ENCODE measurements around the gene PAX8. TPM values are rescaled to one million over a fixed set of nuclear protein-coding genes. Genes with fewer than 3 reads are reported as not detected.

PAX8 gene
- total and polyA plus RNA-seq, 2 experiments from 2014 or later, result 0.21 to 0.32 TPM

DNA sequence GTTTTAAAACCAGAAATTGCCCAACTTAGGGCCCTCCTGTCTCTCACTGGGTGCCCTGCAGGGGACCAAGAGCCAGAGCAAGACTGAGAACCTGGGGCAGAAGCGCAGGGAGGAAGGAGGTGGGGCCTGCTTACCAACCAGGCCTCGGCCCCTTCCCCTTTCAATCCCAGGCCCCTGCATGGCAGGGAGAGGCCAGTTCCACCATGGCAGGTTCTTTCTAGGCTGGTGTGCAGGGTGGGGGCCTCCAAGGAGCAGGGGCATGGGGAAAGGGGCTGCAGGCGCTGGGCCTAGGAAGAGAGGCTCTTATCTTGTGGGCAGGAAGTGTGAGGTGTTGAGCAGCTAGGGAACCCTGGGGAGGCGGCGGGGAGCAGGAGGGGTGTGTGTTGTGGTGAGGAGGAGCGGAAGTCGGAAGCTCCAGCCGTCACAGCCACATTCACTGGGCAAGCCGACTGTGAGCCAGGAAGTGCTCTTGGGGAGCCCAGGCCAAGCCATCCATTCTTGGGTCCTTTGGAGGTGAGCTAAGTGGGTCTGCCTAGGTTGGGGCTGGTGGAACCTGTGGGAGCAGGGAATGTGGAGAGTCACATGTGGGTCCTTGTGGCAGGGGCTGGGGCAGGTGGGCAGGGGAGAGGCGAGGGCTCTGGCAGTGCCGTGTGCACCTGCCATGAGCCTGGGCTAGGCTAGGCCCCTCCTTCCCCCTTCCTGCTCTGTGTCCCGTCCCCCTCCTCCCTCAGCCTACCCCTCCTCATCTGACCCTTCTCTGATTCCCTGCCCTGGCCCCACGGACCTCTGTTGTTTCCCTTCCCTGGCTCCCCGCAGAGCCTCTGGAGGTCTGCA is 105.0 kb downstream of the PAX8 start, which contains the start of gene PSD4 (continued):
- TF ChIP-seq, protein P1, sequence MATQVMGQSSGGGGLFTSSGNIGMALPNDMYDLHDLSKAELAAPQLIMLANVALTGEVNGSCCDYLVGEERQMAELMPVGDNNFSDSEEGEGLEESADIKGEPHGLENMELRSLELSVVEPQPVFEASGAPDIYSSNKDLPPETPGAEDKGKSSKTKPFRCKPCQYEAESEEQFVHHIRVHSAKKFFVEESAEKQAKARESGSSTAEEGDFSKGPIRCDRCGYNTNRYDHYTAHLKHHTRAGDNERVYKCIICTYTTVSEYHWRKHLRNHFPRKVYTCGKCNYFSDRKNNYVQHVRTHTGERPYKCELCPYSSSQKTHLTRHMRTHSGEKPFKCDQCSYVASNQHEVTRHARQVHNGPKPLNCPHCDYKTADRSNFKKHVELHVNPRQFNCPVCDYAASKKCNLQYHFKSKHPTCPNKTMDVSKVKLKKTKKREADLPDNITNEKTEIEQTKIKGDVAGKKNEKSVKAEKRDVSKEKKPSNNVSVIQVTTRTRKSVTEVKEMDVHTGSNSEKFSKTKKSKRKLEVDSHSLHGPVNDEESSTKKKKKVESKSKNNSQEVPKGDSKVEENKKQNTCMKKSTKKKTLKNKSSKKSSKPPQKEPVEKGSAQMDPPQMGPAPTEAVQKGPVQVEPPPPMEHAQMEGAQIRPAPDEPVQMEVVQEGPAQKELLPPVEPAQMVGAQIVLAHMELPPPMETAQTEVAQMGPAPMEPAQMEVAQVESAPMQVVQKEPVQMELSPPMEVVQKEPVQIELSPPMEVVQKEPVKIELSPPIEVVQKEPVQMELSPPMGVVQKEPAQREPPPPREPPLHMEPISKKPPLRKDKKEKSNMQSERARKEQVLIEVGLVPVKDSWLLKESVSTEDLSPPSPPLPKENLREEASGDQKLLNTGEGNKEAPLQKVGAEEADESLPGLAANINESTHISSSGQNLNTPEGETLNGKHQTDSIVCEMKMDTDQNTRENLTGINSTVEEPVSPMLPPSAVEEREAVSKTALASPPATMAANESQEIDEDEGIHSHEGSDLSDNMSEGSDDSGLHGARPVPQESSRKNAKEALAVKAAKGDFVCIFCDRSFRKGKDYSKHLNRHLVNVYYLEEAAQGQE (IDR thresholded peaks at IDR 0.05; ENCODE audit: unreplicated experiment), result no peak
- TF ChIP-seq STAT1 (IDR thresholded peaks at IDR 0.05; ENCODE audit: unreplicated experiment), result no peak
- no peak for TF ChIP-seq ZNF114 (CRISPR knock-in tag; IDR thresholded peaks at IDR 0.05)
- TF ChIP-seq POLR2AphosphoS5 (IDR thresholded peaks at IDR 0.05; ENCODE audit: low read depth), result no peak
- TF ChIP-seq EZH2 (IDR thresholded peaks at IDR 0.05; ENCODE audit: low read depth, unreplicated experiment), result no peak
- TF ChIP-seq, protein P2, sequence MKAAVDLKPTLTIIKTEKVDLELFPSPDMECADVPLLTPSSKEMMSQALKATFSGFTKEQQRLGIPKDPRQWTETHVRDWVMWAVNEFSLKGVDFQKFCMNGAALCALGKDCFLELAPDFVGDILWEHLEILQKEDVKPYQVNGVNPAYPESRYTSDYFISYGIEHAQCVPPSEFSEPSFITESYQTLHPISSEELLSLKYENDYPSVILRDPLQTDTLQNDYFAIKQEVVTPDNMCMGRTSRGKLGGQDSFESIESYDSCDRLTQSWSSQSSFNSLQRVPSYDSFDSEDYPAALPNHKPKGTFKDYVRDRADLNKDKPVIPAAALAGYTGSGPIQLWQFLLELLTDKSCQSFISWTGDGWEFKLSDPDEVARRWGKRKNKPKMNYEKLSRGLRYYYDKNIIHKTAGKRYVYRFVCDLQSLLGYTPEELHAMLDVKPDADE (IDR thresholded peaks at IDR 0.05), result no peak
- no peak for TF ChIP-seq CREB1 (CRISPR knock-in tag; IDR thresholded peaks at IDR 0.05; ENCODE audit: low read depth)
- no peak for TF ChIP-seq JUNB (IDR thresholded peaks at IDR 0.05; ENCODE audit: unreplicated experiment)

DNA sequence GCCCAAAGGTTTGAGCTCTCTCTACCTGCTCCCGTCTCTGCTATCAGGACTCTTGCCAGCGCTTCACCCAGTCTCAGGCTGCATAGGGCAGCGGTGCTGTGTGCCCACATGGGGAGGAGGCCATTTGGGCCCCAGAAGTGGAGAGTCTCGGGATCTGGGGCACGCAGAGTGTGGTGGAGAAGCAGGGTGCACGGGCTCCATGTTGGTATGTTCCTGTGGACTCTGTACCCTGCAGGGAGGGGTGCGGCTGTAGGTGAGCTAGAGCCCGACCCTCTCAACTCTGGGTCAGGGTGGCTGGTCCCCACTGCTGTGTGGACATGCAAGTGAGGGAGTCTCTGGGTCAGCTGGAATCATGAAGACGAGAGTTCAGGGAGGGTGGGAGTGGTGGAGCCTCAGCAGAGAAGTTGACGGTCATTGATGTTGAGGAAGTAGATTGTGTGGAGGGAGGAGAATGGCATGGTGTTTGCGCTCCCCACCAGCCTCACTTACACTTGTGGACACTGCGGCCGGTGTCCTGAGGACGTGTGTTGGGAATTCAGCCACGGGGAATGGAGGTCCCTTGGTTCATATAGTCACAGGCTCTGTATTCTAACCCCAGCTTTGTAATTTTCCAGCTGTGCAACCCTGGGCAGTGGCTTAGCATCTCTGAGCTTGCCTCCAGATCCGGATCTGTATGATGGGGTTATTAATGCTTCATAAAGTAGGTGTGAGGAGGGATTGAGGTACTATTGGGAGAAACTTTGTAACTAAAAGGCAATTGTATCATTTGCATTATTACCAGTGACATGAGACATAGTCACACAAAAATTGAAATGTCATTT is 105.8 kb downstream of the PAX8 start:
- Mint-ChIP-seq H3K4me3 (no peak overlapping the region), H3K27ac (no peak overlapping the region), H3K36me3 (ENCODE audit: low read depth) (no peaks in the 10 kb centered on the region), H3K4me1 (peaks cover 24% of the 10 kb centered on the region), H3K27me3 (ENCODE audit: insufficient read depth, low read depth, poor library complexity) (peaks cover 7% of the 10 kb centered on the region), H3K9me3 (no peaks in the 10 kb centered on the region; the same call in 2 of the 3 replicates)
- DNase-seq (ENCODE audit: low spot score), result no peak
- Histone ChIP-seq H3K4me3 (no peak overlapping the region), H3K4me1 (ENCODE audit: insufficient read depth) (no peaks in the 10 kb centered on the region; the same call in 1 of the 2 replicates), H4K20me1 (replicated peaks; ENCODE audit: insufficient read depth) (no peaks in the 10 kb centered on the region), H3K36me3 (ENCODE audit: insufficient read depth) (no peaks in the 10 kb centered on the region), H3K27me3 (ENCODE audit: insufficient read depth) (no peaks in the 10 kb centered on the region), H3K4me2 (no peak overlapping the region), H3K9me2 (ENCODE audit: insufficient read depth) (no peaks in the 10 kb centered on the region), H3K79me2 (replicated peaks; ENCODE audit: insufficient read depth) (no peaks in the 10 kb centered on the region), H3F3A (replicated peaks; ENCODE audit: low read depth) (no peaks in the 10 kb centered on the region), H2AFZ (no peak overlapping the region), H3K27ac (ENCODE audit: low read depth) (no peak overlapping the region)
- ATAC-seq, result no peak
- TF ChIP-seq CREB1 (CRISPR knock-in tag; IDR thresholded peaks at IDR 0.05; ENCODE audit: low read depth), result no peak
- no peak for TF ChIP-seq ZNF331 (CRISPR knock-in tag; IDR thresholded peaks at IDR 0.05; ENCODE audit: low read depth)
- TF ChIP-seq, protein P2 (IDR thresholded peaks at IDR 0.05), result no peak
- TF ChIP-seq EZH2 (IDR thresholded peaks at IDR 0.05; ENCODE audit: low read depth, unreplicated experiment), result no peak
- TF ChIP-seq POLR2AphosphoS5 (IDR thresholded peaks at IDR 0.05; ENCODE audit: low read depth), result no peak
- TF ChIP-seq JUNB (IDR thresholded peaks at IDR 0.05; ENCODE audit: unreplicated experiment), result no peak
- TF ChIP-seq ZNF114 (CRISPR knock-in tag; IDR thresholded peaks at IDR 0.05), result no peak
- TF ChIP-seq, protein P1 (IDR thresholded peaks at IDR 0.05; ENCODE audit: unreplicated experiment), result no peak
- no peak for TF ChIP-seq NANOG (IDR thresholded peaks at IDR 0.05; ENCODE audit: borderline replicate concordance)
- TF ChIP-seq, protein P3, sequence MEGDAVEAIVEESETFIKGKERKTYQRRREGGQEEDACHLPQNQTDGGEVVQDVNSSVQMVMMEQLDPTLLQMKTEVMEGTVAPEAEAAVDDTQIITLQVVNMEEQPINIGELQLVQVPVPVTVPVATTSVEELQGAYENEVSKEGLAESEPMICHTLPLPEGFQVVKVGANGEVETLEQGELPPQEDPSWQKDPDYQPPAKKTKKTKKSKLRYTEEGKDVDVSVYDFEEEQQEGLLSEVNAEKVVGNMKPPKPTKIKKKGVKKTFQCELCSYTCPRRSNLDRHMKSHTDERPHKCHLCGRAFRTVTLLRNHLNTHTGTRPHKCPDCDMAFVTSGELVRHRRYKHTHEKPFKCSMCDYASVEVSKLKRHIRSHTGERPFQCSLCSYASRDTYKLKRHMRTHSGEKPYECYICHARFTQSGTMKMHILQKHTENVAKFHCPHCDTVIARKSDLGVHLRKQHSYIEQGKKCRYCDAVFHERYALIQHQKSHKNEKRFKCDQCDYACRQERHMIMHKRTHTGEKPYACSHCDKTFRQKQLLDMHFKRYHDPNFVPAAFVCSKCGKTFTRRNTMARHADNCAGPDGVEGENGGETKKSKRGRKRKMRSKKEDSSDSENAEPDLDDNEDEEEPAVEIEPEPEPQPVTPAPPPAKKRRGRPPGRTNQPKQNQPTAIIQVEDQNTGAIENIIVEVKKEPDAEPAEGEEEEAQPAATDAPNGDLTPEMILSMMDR (conservative IDR thresholded peaks at IDR 0.05; ENCODE audit: low read depth in 2 of 2), result no peak

All from GM23338 (cell line).